Left cardiac atrium (tissue), 4 donors: ENCODE data around the gene LLGL2. TPM values are rescaled to one million over a fixed set of nuclear protein-coding genes. Genes with fewer than 3 reads are reported as not detected.
"Not testable (repeated sequence)": the region's sequence is repeated elsewhere in the genome, so short reads cannot be mapped to it uniquely, and the experiment has no call there.

Experiments used
- ATAC-seq, 2 donors: fragments of 200-7000 bp; cut with Tn5 transposase; one replicate each; pipeline ENCODE4 v1.9.1; 2020; ENCODE audit warnings: mild to moderate bottlenecking in 2 of 2, moderate library complexity in 2 of 2
- DNase-seq: peaks from one replicate; pipeline ENCODE4 v3.0.0-alpha.2; 2020
- intact Hi-C, 2 donors: fragments of 100-400 bp; cut with DNase I; formaldehyde crosslinking; loops; one replicate each; pipeline versions ENCODE4 v1.14.1 to v1.15.1; 2022 to 2023
- total RNA-seq, 2 donors: library from RNA; stranded (reverse); fragmentation: NEBNext Ultra II Directional; extraction: Animal tissue kit (Norgen Biotek cat#: 25700); gene quantifications; one replicate each; pipeline ENCODE4 v1.2.1, GENCODE V29; 2021
- donor health status: DM: no; HTN: yes; CAD: no.
- donor health status: DM: no; HTN: yes; CAD: no; lungs with severe emphysema.
- donor health status: DM: yes; HTN: yes; CAD: no.
- donor health status: Dilated cardiomyopathy.

LLGL2 gene
- total RNA-seq, 2 donors from 2014 or later, result 6.8 to 8.7 TPM

- DNase-seq (peak; percentile 96), ATAC-seq (peak; percentile 91 to 92)
- intact Hi-C loops, result loop anchor here (2.0 to 10.0 kb wide), 3 partner anchors 61 to 91 kb away; partner anchors contain the start of gene TMEM94 (in 1 of the 2)
Observed at GRCh38 chr17:75516255-75516618, 9.3 kb upstream of the LLGL2 start, which contains the start of gene TSEN54. TSEN54 (plus strand) TSS chr17:75516528; CDS start chr17:75516561, 33 bp downstream.

- ATAC-seq (no peak), DNase-seq (peak; percentile 44)
- intact Hi-C loops, result loop anchor here (2.0 to 10.0 kb wide), 3 partner anchors 62 to 92 kb away; partner anchors contain the start of gene TMEM94 (in 1 of the 2)
Observed at GRCh38 chr17:75516619-75517296, 8.7 kb upstream of the LLGL2 start.

GRCh38 chr17:75517297-75517865 lies 8.1 kb upstream of the LLGL2 start:
- ATAC-seq (no peak), DNase-seq (no peak)
- intact Hi-C loops, result loop anchor here (2.0 to 10.0 kb wide), 3 partner anchors 63 to 93 kb away; partner anchors contain the start of gene TMEM94 (in 1 of the 2)

GRCh38 chr17:75518201-75518600 lies 7.3 kb upstream of the LLGL2 start:
- intact Hi-C loops, result loop anchor here in 1 of 2 donors (10.0 kb wide), 2 partner anchors 63 to 93 kb away; partner anchors contain the start of gene TMEM94
- DNase-seq (no peak), ATAC-seq (no peak)

GRCh38 chr17:75518983-75519537 lies 6.4 kb upstream of the LLGL2 start:
- DNase-seq (no peak), ATAC-seq (no peak)

GRCh38 chr17:75520413-75520812 lies 5.1 kb upstream of the LLGL2 start:
- DNase-seq, ATAC-seq, intact Hi-C loops: not testable (repeated sequence)

More at GRCh38 chr17:75518983-75519537, 6.4 kb upstream of the LLGL2 start:
- intact Hi-C loops, result loop anchor here in 1 of 2 donors (10.0 kb wide), 2 partner anchors 64 to 94 kb away; partner anchors contain the start of gene TMEM94

- DNase-seq, result no peak
- ATAC-seq, result no peak
- intact Hi-C loops, result no loop called here
Observed at GRCh38 chr17:75521290-75521689, 4.2 kb upstream of the LLGL2 start.

GRCh38 chr17:75521951-75522727 lies 3.4 kb upstream of the LLGL2 start:
- intact Hi-C loops, result no loop called here
- no peak for DNase-seq

GRCh38 chr17:75523647-75524046 lies 1.9 kb upstream of the LLGL2 start:
- intact Hi-C loops, result no loop called here
- DNase-seq (no peak), ATAC-seq (no peak)

More at GRCh38 chr17:75521951-75522727, 3.4 kb upstream of the LLGL2 start:
- no peak for ATAC-seq

GRCh38 chr17:75524269-75524969 lies 1.1 kb upstream of the LLGL2 start:
- no peak for ATAC-seq

GRCh38 chr17:75525806-75526554 lies 483 bp downstream of the LLGL2 start:
- intact Hi-C loops, result loop anchor here in 1 of 2 donors (5.0 kb wide), 1 partner anchor 61 kb away; the partner anchor contains the start of gene MYO15B
- ATAC-seq (peak; percentile 9 to 17), DNase-seq (no peak)

More at GRCh38 chr17:75524269-75524969, 1.1 kb upstream of the LLGL2 start:
- intact Hi-C loops, result no loop called here
- DNase-seq, result no peak

GRCh38 chr17:75526555-75527270 lies 1.2 kb downstream of the LLGL2 start:
- DNase-seq (no peak), ATAC-seq (no peak)
- intact Hi-C loops, result loop anchor here in 1 of 2 donors (5.0 kb wide), 1 partner anchor 61 kb away; the partner anchor contains the start of gene MYO15B

- ATAC-seq, result no peak
- intact Hi-C loops, result no loop called here
- no peak for DNase-seq
Observed at GRCh38 chr17:75530837-75531720, 5.6 kb downstream of the LLGL2 start.

GRCh38 chr17:75531721-75532072 lies 6.2 kb downstream of the LLGL2 start:
- intact Hi-C loops, result no loop called here
- DNase-seq (no peak), ATAC-seq (peak in 1 of 2 donors; percentile 25)

GRCh38 chr17:75535119-75535537 lies 9.6 kb downstream of the LLGL2 start:
- no peak for DNase-seq
- peak; percentile 16 to 41 for ATAC-seq
- intact Hi-C loops, result no loop called here

- no peak for ATAC-seq
- intact Hi-C loops, result no loop called here
Observed at GRCh38 chr17:75535871-75536270, 10.4 kb downstream of the LLGL2 start.

More at GRCh38 chr17:75535871-75536270, 10.4 kb downstream of the LLGL2 start:
- DNase-seq, result no peak
